IPS-15b (cell line): Measurements from ENCODE around the gene TAMALIN.

Experiments used
- H3K27me3 ChIP-seq: one replicate; pipeline ENCODE4 v1.6.1; 2013; ENCODE audit warnings: low read length; ENCODE audit not compliant: control insufficient read depth, insufficient read depth
- H3K36me3 ChIP-seq: one replicate; pipeline ENCODE4 v1.6.1; 2013; ENCODE audit warnings: low read length; ENCODE audit not compliant: control insufficient read depth, insufficient read depth
- H3K4me1 ChIP-seq: one replicate; pipeline ENCODE4 v1.6.1; 2013; ENCODE audit warnings: mild to moderate bottlenecking, low read length; ENCODE audit not compliant: control insufficient read depth, insufficient read depth
- H3K4me3 ChIP-seq: one replicate; pipeline ENCODE4 v1.5.1; 2013; ENCODE audit warnings: low read depth, low read length
- H3K9ac ChIP-seq: one replicate; pipeline ENCODE4 v1.6.1; 2013; ENCODE audit warnings: low read depth, mild to moderate bottlenecking, low read length
- H3K9me3 ChIP-seq: one replicate; pipeline ENCODE4 v1.6.1; 2013; ENCODE audit warnings: mild to moderate bottlenecking, low read length; ENCODE audit not compliant: control insufficient read depth, insufficient read depth

TAMALIN gene

GRCh38 chr12:52062167-52063081 lies 55.7 kb downstream of the TAMALIN start:
- Histone ChIP-seq H3K4me3 (no peak overlapping the region), H3K27me3 (peaks cover 6% of the 10 kb centered on the region), H3K36me3 (no peaks in the 10 kb centered on the region), H3K9me3 (no peaks in the 10 kb centered on the region), H3K9ac (no peak overlapping the region), H3K4me1 (no peaks in the 10 kb centered on the region)

GRCh38 chr12:52063082-52063924 lies 56.6 kb downstream of the TAMALIN start:
- Histone ChIP-seq H3K4me3 (no peak overlapping the region), H3K9me3 (no peaks in the 10 kb centered on the region), H3K4me1 (no peaks in the 10 kb centered on the region), H3K27me3 (peaks cover 6% of the 10 kb centered on the region), H3K9ac (no peak overlapping the region), H3K36me3 (no peaks in the 10 kb centered on the region)

DNA sequence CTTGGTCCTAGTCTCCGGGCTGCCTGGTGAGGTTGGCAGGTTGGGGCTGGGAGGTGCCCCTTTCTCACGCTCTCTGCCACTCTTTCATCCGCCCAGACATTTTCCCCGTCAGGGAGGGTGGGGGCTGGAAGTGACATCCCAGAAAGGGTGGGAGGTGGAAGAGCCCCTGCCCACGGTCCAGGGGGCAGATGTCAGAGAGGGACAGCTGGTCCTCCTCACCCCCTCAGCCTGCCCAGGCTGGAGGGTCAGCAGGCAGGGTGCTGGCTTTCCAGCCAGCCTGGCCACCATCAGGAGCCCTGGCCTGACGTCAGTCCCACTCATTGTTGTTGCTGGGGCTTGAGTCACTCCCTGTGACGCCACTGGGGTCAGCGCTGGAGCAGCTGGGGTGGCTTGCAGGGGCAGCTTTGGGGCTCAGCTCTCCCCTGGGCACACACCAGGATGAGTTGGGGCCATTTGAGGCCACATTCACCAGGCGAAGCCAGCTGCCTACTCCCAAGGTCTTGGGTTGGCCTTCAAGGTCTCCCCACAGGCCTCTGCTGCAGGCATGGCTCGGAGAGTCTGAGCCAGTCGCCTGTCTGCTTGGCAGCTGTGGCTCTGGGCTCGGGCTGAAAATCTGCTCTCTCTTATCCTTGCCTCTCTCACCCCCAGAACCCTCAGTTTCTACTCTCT lies 57.4 kb downstream of the TAMALIN start:
- Histone ChIP-seq H3K9me3 (no peaks in the 10 kb centered on the region), H3K27me3 (peaks cover 6% of the 10 kb centered on the region), H3K4me1 (peaks cover under 1% of the 10 kb centered on the region), H3K36me3 (no peaks in the 10 kb centered on the region), H3K9ac (no peak overlapping the region), H3K4me3 (no peak overlapping the region)
